ENCODE results near the gene GFPT2.

DNA sequence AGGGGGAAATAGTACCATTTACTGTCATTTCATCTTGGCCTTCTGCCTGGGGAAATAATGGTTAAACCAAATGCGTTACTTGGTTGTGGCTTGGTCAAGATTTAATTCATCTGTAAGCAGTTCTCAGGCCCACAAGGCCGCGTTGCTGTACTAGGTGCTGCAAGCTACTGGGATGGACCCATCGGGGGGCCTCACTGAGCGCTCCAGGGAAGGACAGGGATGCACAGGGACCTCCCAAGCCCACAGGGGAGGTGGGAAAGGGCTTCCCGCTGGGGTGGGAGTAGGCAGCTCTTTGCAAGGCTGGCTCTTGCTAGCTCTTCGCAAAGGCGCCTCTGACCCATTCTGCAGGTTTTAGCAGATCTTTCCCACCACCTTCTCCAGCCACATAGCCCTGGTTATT lies 8.0 kb downstream of the GFPT2 start:
- TF ChIP-seq, protein P1, sequence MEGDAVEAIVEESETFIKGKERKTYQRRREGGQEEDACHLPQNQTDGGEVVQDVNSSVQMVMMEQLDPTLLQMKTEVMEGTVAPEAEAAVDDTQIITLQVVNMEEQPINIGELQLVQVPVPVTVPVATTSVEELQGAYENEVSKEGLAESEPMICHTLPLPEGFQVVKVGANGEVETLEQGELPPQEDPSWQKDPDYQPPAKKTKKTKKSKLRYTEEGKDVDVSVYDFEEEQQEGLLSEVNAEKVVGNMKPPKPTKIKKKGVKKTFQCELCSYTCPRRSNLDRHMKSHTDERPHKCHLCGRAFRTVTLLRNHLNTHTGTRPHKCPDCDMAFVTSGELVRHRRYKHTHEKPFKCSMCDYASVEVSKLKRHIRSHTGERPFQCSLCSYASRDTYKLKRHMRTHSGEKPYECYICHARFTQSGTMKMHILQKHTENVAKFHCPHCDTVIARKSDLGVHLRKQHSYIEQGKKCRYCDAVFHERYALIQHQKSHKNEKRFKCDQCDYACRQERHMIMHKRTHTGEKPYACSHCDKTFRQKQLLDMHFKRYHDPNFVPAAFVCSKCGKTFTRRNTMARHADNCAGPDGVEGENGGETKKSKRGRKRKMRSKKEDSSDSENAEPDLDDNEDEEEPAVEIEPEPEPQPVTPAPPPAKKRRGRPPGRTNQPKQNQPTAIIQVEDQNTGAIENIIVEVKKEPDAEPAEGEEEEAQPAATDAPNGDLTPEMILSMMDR (IDR thresholded peaks at IDR 0.05): no peak
- TF ChIP-seq POLR2AphosphoS5 (IDR thresholded peaks at IDR 0.05; ENCODE audit: insufficient read depth in 1 of 2, low read depth in 1 of 2): no peak
- no peak for TF ChIP-seq POLR2A (IDR thresholded peaks at IDR 0.05)
